Central memory CD4-positive, alpha-beta T cell (primary cell): ENCODE measurements around the gene C6orf132.
"Not testable (repeated sequence)": the region's sequence is repeated elsewhere in the genome, so short reads cannot be mapped to it uniquely, and the experiment has no call there.

Experiments used
- DNase-seq: peaks from one replicate; pipeline ENCODE4 v3.0.0; 2022

Gene C6orf132

DNA sequence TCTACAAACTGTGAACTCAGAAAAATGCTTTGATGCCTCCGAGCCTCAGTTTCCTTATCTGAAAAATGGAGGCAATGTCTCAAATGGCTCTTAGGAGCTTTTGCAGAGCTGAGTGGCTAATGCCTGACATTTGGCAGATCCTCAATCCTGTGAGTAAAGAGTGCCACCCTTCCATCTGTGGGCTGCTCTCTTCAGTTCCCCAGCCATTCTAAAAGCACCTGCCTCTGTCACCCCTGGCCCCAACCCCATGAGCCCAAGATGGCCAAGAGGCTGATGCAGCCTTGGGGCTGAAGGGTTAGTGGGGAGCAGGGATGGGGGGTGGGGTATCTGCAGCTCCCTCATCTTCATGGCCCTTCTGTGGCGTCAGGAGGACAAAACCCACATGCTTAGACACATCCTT is 16.2 kb upstream of the C6orf132 start:
- no peak for DNase-seq

DNA sequence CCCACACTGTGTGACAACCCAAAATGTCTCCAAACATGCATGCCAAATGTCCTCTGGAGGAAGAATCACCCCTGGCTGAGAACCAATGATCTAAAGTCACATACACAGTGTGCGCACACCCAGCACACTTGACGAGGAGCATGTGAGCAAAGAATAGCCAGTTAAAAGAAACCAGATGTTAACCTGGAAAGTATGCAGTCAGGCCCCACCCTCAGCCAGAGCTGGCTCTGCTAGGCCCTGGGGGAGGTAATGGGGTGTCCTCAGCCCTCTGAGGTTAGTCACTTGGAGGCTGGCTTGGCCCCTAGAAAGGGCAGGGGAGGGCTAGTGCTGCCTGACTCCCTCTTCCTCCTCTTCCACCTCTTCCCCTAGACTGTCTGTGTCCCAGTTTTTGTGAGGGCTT is 15.6 kb upstream of the C6orf132 start:
- no peak for DNase-seq

DNA sequence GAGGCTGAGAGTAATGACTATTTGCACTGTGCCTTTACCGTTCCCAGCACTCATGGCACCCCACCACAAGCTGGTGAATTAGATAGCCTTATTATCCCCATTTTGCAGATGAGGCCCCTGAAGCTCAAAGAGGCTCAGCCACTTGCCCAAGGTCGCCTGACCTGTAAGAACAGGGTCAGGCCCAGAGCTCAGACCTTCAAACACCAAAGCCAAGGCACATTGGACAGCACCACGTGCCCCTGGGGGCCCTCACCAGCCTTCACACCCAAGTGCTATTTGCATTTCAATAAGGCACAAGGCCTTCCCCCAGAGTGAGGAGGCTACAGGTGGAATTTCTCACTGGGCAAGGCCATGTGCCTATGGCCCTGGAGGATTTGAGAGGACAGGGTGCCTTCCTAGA is 14.2 kb upstream of the C6orf132 start:
- no peak for DNase-seq

DNA sequence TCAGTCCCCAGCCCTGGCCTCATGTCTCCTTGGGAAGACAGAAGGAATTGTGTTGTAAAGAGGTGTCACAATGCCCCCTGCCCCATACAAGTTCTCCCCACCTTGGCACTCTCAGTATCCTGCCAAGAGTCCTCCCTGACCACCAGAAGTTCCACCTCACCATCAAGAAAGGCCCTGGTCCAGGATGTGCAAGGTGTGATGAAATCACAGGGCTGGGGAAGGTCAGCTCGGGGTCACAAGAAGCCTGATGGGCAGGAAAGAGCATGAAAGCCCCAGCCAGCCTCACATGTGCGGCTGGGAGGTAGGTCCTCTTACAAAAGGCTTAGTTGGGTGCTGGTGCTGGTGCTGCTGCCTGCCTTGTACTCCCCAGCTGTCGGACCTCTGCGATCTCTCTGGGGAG is 12.9 kb upstream of the C6orf132 start:
- DNase-seq: no peak

DNA sequence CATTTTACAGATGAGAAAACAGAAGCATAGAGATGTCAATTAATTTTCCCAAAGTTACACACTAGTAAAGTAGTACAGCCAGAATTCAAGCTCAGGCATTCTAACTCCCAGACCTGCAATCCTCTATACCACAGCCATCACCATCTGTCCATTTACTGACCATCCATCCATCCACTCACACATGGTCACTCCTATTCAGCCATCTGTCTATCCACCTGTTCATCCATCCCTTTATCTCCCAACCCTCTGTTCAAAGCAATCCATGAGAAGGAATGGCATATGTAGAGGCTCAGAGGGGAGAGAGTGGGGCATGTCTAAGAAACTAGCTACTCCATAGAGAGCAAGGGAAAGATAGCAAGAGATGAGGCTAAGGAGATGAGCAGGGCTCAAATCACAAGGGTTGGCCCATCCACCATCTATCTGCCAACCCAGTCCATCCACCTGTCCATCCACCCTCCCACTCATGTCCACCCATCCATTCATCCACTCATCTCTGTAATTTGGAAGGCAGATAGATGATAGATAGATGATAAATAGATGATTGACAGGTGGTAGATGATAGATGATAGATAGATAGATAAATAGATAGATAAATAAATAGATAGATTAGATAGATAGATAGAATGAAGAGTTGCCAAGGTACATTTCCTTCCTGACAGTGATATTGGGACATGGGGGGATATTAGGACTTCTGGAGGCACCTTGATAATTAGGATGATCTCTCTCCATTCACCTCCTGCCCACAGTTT is 12.2 kb upstream of the C6orf132 start:
- DNase-seq: no peak

DNA sequence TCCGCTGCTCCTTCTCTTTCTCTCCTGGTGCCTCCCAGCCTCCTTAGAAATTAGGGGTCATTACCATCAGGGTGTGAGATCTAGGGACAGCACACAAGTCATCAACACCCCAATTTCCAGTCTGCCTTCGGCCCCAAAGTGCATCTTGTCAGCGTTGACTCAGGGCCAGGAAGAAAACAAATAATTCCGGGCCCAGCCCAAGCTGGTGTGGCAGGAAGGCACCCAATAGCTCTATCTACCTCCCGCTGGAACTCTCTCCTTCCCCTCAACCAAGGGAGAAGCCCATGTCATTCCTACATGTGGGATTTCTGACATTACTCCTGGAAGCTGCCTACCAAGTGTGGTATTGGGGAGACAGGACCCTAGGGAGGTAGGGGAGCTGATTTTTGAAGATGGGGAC is 11.5 kb upstream of the C6orf132 start:
- DNase-seq: no peak

DNA sequence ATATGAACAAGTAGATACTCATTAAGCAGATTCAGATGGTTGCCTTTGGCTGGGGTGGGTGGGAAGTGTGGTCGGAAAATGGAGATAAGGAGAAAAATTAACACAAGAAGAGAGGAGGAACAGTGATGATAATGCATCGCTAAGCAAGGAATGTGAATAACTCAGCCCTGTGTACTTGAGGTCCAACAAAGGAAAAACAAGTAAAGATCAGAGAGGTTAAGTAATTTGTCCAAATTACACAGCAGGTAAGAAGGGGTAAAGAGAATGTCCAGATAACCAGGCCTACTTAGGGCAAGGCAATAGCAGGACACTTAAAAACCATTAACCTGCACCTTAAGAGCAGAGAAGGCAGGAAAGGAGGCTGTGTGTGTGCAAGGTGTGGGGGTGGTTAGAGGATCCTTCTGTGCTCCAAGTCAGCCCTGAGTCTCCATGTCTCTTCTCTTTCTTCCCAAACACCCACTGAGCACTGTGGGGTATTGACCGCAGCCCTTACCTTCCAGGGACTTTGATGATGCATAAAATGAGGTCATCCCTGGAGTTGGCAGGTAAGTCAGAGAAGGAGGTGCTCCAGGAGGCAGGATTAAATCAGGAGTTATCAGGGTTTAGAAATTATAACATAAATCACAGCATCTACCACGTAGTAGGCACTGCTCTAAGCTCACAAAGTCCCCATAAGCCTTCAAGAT is 10.3 kb upstream of the C6orf132 start:
- DNase-seq: not testable (repeated sequence)

DNA sequence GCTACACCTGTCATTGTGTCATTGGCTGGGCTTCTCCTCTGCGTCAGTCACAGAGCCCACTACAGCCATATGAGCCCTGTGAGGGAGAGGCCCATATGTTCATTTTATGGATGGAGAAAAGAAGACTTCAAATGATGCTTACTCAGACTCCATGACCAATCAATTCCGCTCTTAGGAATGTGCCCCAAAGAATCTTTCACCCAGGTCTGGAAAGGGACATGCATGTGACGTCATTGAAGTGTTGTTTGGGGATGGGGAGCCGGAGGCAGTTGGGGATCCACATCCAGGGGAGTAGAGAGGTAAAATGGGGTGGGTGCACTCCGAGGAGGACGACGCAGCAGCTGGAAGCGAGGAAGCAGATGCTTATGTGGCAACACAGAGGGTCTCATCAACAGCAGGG is 9.6 kb upstream of the C6orf132 start:
- no peak for DNase-seq

DNA sequence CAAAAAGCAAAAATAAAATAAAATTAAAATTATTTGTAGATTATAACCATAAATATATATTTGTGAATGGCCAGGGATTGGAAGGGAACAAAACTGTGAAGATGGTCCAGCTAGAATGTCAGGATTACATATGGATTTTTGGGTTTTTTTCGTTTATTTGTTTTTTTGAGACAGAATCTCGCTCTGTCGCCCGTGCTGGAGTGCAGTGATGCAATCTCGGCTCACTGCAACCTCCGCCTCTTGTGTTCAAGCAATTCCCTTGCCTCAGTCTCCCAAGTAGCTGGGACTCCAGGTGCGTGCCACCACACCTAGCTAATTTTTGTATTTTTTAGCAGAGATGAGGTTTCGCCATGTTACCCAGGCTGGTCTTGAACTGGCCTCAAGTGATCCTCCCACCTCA is 7.8 kb upstream of the C6orf132 start:
- DNase-seq: no peak

DNA sequence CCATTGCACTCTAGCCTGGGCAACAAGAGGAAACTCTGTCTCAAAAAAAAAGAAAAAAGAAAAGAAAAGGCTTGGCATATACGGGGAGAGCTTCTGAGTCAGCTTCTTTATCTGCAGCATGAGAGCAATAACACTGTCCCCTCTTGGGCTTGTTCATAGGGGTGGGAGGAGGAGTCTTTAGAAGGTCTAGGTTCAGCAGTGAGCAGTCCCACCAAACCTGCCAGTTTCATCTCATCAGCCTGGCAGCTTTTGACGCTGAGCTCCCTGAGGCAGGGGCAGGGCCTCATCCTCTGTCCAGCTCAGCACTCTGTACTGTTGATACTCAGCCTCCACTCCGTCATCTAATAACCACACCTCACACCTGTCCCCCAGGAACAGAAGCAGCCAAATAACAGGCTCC is 5.6 kb upstream of the C6orf132 start:
- no peak for DNase-seq

DNA sequence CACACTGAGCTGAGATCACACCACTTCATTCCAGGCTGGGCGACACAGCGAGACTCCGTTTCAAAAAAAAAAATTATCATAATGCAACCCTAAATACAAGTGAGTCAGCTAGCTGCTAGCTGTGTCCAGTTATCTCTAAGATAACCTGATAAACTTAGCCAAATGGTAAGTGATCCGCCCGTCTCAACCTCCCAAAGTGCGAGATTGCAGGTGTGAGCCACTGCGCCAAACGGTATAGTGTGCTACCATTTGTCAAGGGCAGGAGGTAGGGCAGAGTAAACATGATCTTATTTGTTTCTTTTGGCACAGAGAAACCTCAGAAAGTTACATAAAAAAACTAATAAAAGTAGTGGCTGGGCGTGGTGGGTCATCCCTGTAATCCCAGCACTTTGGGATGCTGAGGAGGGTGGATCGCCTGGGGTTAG is 4.7 kb upstream of the C6orf132 start:
- no peak for DNase-seq

DNA sequence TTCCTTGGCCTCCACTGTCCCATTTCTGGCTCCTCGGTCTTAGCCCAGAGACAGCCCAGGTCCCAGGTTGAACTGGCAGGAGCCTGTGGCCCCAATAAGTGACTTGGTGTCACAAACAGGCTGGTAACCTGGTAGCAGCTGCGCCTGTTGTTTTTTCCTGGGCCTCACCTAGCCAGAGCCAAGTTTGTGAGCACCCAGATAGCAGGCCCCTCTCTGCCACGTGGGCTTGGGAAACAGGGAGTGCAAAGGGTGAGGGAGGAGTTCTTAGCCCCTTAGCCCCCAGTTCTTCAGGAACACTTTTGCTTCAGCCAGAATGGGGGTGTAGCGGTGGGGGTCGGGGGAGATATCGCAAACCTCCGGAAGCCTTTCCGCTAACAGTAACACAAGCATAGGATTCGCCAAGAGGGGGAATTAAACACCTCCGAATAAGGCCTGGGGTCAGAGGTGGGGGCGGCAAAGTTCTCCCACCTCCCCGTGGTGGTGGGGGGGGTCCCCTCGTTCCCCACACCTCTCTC is 760 bp downstream of the C6orf132 start:
- no peak for DNase-seq

DNA sequence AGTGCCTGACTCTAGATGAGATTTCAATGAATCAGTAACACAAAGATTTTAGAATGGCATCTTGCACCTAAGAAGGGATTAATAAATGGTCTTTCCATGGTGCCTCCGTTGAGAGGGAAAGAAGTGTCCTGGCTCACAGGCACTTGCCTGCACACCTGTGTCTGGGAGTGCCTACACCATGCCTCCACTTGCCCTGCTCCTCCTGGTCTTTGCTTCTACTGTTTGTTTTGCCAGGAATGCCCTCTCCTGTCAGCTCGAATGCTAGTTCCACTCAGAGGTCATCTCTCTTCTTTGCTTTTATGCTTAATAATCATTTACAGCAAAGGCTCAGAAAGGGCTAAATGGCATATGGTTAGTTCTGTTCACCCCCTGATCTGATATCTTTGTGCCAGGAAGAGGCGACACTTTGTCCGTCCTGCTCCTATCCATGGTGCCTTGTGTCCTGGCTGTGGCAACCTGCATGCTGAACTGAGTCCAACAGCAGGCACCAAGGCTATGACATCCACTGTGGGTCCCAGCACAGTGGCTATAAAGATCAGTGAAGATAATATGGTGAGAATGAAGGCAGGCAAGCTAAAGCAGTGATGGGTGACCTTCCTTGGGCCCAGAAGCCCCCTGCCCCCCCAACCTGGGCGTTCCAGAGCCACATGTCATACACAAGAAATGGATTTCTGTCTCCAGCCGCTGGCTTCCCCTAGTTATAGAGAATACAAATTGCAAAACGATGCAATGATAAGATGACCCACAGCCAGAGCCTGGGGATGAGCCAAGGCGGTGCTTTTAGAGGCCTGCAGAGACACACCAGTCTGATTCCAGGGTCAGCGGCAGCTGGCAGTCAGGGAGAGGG is 1.4 kb downstream of the C6orf132 start:
- no peak for DNase-seq

DNA sequence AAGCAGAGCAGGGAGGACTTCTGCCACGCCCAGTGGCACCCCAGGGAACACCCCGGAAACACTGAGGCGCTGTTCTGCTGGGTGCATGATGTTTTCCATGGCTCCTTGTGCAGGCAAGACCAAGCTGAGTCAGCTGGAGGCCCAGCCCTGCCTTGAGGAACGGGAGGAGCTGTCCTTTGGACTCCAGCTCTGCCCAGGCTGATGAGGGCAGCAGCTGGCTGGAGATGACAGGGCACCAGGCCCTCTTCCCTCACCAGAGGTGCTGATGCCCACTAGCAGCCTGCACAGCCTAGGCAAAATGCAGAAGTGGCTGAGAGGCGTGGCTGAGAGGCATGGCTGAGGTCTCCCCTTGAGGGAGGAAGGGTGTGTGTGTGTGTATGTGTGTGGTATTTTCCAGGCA is 2.4 kb downstream of the C6orf132 start:
- no peak for DNase-seq

DNA sequence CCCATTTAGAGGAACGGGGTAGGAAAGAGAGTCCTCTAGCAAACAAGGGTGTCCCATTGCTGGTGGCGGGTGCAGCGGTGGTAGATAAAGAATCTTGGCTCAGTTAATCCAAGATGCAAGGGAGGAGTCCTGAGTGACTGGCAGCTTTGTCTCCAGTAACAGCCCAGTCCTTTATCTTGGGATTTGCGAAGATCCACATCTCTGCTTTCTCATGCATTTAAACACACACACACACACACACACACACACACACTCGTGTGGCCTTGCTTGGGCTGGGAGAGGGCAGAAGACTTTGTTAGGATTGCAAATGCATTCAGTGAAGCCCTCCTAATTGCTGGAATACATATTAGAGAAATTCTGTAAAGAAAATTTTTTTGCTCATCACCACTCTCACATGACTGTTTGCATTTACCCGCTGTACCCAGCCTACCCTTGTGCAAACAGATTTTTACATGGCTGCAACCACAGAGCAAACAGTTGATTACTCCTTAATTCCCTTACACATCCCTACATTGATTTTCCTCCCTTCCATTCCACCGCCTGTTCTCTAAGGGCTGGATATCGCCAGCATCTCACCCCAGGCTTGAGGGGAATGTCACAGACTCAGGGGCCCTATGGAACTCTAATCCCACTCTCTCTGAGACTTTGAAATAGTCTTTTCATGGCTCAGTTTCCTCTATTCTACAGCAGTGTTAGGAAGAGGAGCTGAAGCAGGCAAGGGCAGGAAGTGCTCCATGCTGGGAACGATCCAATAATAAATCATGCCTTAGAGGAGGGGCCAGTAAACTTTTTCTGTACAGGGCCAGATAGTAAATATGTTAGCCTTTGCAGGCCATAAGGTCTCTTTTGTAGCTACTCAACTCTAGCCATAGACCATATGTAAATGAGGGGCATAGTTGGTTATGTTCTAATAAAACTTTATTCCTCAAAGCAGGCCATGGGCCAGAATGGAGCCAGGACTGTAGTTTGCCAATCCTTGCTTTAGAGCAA is 3.5 kb downstream of the C6orf132 start:
- no peak for DNase-seq

DNA sequence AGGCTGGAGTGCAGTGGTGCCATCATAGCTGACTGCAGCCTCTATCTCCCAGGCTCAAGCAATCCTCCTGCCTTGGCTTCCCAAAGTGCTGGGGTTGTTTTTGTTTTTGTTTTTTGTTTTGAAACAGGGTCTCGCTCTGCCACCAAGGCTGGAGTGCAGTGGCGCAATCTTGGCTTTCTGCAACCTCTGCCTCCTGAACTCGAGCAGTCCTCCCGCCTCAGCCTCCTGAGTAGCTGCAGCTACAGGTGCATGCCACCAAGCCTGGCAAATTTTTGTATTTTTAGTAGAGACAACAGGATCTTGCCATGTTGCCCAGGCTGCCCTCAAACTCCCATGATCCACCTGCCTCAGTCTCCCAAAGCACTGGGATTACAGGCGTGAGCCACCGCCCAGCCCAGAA is 4.2 kb downstream of the C6orf132 start:
- DNase-seq: no peak

DNA sequence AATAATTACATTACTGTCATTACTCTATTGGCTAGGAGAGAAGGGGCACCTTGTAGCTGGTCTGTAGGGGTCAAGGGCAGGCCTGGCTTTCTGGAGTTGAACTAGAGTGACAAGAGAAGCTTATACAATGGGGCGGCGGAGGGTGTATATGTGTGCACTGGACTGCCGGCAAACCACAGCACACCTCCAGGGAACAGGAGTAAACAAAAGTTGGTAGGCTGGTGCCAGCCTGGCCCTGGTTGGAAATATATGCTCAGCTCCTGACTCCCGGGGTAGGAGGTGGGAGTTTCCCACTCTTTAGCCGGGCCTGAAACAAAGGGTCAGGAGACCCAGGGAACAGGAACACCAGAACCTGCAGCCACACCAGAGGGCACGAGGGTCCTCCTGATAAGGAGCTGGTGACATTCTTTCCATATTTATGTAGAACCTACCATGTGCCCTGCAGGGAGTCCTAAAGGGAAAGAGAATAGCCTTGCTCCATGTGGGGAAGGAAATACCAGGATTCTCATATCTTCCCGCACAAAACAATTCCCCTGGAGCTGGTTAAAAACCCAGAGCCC is 5.1 kb downstream of the C6orf132 start:
- DNase-seq: no peak

DNA sequence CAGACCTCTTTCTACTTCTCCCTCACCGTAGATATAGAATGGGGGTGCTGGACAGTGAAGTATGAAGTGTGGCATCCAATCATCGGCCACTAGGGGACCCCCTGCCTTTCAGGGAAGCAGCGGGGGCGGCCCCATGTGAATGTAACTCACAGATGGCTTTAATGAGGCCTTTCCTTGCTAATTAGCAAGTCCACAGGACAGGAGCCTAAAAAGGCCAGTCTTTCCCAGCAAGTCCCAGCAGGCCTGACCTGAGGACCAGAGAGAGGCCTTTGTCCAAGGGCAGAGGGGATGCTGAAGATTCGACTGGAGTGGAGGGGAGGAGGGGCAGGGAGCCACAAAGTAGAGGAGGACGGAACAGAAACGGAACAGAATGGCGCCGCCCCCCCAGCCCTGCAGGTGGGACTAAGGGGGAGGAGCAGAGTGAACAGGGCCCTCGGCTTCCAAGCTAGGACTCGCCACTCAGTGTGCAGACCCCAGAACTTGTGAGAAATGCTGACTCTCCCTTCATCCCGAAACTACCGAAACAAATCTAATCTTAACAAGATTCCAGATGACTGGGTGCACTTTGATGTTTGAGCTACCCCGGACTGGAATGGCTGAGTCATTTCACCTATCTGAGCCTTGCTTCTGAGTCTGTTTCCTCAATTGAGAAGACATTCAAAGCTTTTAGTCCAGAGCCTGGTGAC is 5.8 kb downstream of the C6orf132 start:
- no peak for DNase-seq

DNA sequence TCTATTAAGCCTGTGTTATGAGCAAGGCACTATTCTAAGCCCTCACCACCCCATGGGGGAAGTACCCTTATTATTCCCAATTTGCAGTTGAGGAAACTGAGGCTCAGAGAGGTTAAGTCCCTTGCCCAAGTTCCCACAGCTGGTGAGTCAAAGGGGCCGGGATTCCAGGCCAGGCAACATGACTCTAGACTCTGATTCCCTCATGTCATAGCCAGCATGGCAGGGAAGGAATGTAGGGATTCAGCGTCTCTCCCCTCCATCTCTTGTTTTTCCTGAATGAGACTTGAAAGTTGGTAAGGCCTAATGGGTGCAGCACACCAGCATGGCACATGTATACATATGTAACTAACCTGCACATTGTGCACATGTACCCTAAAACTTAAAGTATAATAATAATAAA is 6.7 kb downstream of the C6orf132 start:
- DNase-seq: no peak

DNA sequence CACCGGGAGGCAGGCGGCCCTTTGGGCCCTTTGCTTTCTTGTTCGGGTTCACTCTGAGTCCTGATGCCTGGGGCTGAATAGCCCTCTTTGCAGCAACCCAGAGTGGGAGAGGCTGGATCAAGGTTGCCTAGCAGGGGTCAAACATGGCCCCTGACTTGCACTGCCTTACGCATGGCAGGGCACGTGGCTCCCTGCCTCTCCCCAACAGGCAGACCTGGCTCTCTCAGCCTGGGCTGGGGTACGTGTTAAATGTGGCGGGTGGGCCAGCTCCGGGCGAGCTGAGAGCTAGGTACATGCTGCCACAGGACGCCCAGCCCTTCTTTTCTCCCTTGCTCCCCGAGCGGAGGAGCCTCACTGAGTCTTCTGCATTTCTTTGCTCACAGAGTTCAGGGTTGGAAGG is 7.3 kb downstream of the C6orf132 start:
- DNase-seq: no peak

DNA sequence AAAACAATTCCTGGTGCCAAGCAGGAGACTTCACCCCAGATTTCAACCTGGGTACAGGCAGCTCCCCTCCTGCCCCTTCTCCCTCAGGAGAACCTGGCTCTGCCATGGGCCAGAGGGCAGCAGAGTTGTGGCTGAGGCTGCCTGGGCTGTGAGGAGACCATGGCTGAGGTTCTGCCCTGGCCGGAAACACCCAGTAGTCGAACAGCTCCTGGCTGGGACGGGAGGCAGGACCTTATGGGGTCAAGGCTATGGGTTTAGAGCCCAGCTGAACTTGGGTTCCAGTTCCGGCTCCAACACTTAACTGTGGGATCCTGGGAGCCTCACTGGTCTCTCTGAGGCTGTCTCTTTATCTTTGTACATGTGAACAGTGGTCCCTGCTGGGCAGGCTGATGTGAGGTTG is 8.5 kb downstream of the C6orf132 start:
- DNase-seq: no peak
